DMS153 treated with DMSO at 0.1 percent for 48 hours (cell line): ENCODE data around the gene PRG3.
"Not testable (repeated sequence)": the region's sequence is repeated elsewhere in the genome, so short reads cannot be mapped to it uniquely, and the experiment has no call there.

Experiments used
- DNase-seq: peaks from one replicate; lab custom pipeline; 2025; ENCODE audit not compliant: unreplicated experiment; lab: John Stamatoyannopoulos, UW

The PRG3 gene

DNA sequence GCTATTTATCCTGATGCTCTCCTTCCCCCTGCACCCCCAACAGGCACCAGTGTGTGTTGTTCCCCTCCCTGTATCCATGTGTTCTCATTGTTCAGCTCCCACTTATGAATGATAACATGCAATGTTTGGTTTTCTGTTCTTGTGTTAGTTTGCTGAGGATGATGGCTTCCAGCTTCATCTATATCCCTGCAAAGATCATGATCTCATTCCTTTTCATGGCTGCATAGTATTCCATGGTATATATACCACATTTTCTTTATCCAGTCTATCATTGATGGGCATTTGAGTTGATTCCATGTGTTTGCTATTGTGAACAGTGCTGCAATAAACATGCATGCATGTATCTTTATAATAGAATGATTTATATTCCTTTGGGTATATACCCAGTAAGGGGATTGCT is 19.5 kb downstream of the PRG3 start:
- DNase-seq, result not testable (repeated sequence)

DNA sequence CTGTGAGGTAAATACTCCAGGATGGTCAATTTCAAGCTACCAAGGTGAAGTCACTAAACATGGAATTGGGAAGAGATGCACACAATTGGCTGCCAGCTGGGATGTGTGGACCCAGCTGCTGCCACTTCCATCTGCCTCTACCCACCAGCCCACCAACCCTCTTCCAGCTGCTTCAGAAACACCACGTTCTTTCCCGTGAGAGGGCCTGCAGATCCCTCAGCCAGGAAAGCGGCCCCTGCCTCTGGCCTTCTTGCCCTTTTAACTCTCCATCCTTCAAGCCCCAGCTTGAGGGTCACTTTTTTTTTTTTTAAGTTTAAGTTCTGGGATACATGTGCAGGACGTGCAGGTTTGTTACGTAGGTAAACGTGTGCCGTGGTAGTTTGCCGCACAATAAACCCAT is 20.0 kb downstream of the PRG3 start:
- no peak for DNase-seq

- no peak for DNase-seq
Observed at GRCh38 chr11:57359896-57360690, 20.9 kb downstream of the PRG3 start.

- no peak for DNase-seq
Observed at GRCh38 chr11:57359396-57359795, 21.6 kb downstream of the PRG3 start.

GRCh38 chr11:57358991-57359390 is 22.0 kb downstream of the PRG3 start:
- DNase-seq, result no peak

DNA sequence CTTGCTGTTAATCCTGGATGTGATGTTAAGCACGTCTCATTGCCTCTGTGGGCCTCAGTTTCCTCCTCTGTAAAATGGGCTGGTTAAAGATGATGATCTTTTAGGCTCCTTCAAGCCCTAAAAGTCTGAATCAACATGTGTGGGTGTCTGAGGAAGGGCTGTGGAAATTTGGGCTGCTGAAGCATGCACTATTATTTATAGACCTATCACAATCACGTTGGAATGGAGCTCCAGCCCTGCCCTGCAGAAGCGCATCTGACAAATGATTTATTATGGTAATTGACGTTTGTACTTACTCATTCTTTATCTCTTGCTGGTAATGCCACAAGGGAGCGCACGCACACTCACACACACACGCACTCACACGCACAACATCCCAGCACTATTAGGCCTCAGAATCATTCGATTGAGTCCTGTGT is 22.4 kb downstream of the PRG3 start:
- DNase-seq, result no peak

- no peak for DNase-seq
Observed at GRCh38 chr11:57357856-57358255, 23.1 kb downstream of the PRG3 start.

DNA sequence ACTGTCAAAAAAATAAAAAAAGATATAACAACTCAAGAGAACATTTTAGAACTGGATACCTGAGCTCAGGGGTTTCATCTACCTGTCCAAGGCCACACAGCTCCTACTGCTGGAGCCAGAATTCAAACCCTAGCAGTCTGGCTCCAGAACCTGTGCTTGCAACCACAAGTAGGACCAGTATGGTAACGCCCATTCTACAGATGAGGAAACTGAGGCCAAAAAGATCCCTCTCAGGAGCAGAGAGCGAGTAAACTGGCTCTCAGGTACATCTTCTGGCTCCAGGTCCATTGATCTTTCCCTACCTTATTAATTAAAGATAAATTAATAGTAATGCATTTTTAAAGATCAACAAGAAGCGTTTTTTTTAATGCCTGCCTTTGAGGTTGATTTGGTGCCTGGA is 23.6 kb downstream of the PRG3 start:
- DNase-seq, result no peak

DNA sequence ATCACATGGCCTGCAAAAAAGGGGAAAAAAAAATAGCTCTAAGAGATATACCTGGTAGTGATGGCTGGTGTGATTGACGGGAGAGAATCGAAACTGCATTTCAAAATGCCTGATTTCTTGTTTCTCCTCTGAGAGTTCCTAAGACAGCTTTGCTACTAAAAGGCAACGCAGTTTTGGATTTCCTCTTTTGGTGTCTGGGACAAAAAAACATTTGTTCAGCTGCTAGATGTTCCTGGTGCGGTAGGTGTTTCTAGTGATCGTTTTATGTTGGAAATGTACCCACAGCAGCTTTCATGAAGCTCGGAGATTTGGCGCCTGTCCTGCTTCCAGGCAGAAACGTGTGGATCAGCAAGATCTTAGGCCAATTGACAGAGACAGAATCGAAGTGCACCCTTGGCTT is 24.7 kb downstream of the PRG3 start:
- no peak for DNase-seq

- no peak for DNase-seq
Observed at GRCh38 chr11:57354699-57355098, 26.3 kb downstream of the PRG3 start.

DNA sequence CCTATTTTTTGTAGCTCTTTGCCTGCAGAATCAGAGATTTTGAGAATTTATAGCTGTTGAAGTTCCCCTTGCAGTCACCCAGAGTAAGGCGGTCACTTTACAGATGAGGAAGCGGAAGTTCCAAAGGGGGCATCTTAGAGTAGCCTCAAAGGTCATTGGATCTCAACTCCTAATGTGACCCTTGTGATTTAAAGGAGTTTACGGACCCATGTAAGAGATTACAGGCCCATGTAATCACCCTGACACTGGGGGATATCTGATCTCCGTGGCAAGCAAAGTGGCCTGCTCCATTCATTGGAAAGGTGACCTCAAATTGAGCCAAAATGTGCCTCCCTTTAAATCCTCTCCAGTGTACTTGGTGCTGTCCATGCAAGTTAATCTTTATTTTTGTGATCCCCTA is 27.1 kb downstream of the PRG3 start:
- no peak for DNase-seq

DNA sequence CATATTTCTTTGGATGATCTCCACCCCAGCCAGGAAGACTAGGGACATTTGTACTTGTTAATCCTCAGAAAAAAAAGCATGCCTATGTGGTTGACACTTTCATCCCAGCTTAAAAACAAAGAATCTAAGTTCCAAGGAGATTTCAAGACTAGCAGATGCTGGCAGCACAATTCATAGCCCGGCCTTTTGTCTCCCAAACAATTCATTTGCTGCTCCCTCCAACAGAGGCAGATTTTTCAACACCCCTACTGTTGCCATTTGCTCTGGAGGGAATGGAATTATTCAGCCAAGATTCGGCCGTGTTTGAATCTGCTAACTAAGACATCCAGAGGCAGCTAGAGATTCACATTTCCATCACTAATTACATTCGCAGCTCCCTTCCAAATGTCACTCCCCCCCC is 27.5 kb downstream of the PRG3 start:
- no peak for DNase-seq

- DNase-seq, result no peak
Observed at GRCh38 chr11:57353036-57353435, 27.9 kb downstream of the PRG3 start.

DNA sequence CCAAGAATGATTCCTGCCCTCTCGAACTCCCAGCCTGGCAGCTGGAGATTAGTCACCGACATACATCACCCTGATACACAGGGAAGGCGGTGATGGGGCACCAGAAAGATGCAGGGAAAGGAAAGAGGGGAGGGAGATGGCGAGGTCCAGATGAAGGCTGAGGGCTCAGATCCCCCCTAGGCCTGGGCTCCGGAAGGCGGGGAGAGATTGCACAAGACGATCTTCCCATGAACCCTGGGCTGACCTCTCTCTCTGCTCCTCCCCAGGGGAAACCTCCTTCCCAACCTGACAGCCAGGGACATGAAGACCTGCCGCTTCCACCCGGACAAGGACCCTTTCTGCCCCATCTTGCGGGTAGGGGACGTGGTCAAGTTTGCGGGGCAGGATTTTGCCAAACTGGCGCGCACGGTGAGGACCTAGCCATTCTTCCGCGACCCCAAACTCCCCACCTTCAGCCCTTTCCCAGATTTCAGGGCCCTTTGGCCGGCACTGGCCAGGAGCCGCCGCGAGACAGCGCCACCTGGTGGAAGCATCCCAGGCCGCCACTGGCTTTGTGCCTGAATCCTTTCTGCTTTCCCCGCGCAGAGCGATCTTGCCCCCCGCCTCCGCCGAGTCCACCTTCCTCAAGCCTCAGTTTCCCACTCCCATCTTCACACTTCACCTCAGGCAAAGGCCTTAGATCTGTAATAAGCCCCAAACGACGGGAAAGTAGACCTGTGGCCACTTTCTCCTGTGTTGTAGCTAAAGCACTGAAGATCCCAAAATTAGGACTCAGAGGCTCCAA is 31.3 kb downstream of the PRG3 start:
- DNase-seq, result no peak

DNA sequence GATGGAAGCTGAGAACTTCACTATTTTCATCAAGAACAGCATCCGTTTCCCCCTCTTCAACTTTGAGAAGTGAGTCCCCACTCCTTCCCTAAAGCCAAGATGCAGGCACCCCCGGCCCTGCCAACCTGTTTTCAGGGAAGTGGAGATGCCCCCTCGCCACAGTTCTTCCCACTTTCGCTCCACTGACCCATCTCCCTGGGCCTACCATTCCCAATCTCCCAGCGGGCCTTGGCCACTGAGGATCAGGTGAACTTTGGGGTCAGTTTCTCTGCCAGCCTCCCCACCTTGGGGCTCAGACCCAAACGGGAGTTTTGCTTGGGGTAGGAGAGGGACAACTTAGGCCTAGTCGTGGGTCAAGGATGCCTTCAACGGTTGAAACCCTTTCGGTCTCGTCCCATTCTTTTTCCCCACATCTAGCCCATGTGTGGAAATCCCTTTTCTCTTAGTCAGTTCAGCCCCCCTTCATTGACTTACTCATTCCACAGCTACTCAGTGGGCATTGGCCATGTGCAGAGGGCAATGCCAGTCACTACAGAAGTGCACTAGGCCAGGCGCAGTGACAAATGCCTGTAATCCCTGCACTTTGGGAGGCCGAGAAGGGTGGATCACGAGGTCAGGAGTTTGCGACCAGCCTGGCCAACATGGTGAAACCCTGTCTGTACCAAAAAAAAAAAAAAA is 32.2 kb downstream of the PRG3 start:
- no peak for DNase-seq

GRCh38 chr11:57348052-57348451 is 32.9 kb downstream of the PRG3 start:
- DNase-seq, result no peak

GRCh38 chr11:57347336-57347735 is 33.6 kb downstream of the PRG3 start:
- no peak for DNase-seq

DNA sequence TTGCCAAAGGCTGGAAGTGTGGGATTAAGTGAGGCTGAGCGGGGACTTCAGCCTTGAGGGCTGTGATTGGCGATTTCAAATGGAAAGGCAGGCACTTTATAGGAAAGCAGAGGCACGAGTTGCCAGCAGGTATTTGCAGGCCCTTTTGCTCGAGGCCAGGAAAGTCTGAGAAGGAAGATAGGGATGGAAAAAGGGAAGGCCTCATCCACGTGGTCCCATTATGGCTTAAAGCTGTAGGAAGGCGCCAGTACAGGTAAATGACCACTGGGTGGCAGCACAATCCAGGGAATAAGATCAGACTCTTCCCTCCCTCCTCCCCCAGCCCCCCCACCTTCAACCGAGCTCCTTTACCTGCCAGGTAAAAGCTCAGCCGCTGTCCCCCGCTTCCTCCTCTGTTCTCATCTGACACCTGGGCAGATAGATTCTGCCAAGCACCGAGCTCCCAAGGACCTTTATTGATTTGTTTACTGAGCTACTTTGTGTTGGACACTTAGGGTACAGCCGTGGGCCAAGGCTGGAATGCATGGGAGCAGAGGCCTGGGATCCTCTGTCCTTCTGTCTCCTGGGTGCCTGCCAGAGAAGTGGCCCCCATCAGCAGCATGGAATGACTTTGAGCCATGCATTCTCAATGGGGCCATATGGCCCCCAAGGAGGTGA is 35.3 kb downstream of the PRG3 start:
- DNase-seq, result peak; percentile 83

DNA sequence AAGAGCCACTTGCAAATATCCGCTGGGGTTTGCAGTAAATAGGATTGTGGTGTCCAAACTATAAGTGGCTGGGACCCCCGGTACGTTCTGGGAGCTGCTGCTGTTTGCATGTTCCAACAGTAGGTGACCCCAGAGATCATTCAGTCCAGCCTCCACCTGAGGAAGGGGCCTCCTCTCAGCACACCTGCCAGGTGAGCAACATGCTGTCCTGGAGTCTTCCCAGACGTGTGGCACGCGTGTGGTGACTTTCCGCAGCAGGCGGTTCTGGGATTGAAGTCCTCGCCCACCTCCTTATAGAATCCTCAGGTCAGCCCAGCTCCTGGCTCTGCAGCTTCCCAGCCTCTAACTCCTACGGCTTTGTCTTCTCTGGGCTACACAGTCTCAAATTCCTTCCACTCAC is 36.1 kb downstream of the PRG3 start:
- no peak for DNase-seq

- DNase-seq, result no peak
Observed at GRCh38 chr11:57343825-57344224, 37.1 kb downstream of the PRG3 start.

DNA sequence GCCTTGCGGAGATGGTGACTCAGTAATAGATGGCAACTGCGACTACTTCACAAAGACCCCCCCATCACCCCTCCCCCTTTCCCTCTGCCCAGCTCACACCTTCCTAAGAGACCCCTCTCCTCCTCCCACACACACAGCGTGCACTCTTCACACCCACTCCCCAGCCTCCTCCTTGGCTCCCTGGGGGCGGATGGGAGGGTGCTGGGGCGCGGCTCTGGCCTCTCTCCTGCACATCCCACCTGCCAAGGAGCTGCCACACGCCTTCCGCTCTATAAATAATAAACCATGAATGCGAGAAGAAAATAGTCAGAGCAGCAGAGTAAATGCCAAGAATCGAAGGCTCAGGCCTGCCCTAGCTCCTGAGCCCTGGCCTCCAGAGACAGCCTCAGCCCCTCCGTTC is 38.2 kb downstream of the PRG3 start:
- no peak for DNase-seq
